NT2/D1 (cell line): ENCODE data around the gene BOLA3.
"Not testable (repeated sequence)": the region's sequence is repeated elsewhere in the genome, so short reads cannot be mapped to it uniquely, and the experiment has no call there.

ENCODE experiments used
- DNase-seq: peaks from one replicate; pipeline ENCODE4 v3.0.0-alpha.2; 2011; ENCODE audit warnings: low read depth, low spot score
- H3K27me3 ChIP-seq: 2 replicates; pipeline ENCODE4 v1.6.0; 2011; ENCODE audit warnings: mild to moderate bottlenecking; ENCODE audit not compliant: insufficient read length, insufficient read depth
- H3K36me3 ChIP-seq: 2 replicates; pipeline ENCODE4 v1.6.1; 2011; ENCODE audit warnings: mild to moderate bottlenecking, low read length, mixed read lengths; ENCODE audit not compliant: insufficient read depth, insufficient read length
- H3K4me1 ChIP-seq: 2 replicates; pipeline ENCODE4 v1.5.1; 2011; ENCODE audit not compliant: insufficient read depth, insufficient read length
- H3K4me3 ChIP-seq: 2 replicates; pipeline ENCODE4 v1.5.1; 2011; ENCODE audit warnings: low read depth; ENCODE audit not compliant: insufficient read length
- H3K9ac ChIP-seq: 2 replicates; pipeline ENCODE4 v1.6.0; 2011; ENCODE audit warnings: low read depth; ENCODE audit not compliant: insufficient read length
- H3K9me3 ChIP-seq: 2 replicates; pipeline ENCODE4 v1.5.1; 2011; ENCODE audit warnings: mild to moderate bottlenecking, low read length; ENCODE audit not compliant: insufficient read depth
- SUZ12 ChIP-seq: IDR thresholded peaks from 2 replicates; pipeline ENCODE4 v1.6.1; 2011; ENCODE audit not compliant: insufficient read length, insufficient read depth; ENCODE audit errors: extremely low read depth
- YY1 ChIP-seq: IDR thresholded peaks from 2 replicates; pipeline ENCODE4 v1.6.1; 2011; ENCODE audit not compliant: insufficient read length, insufficient read depth
- ZNF274 ChIP-seq: IDR thresholded peaks from 2 replicates; pipeline ENCODE4 v1.6.1; 2011; ENCODE audit warnings: mild to moderate bottlenecking, low read depth, low read length

Gene BOLA3

GRCh38 chr2:74093840-74094239 lies 53.9 kb downstream of the BOLA3 start:
- Histone ChIP-seq H3K4me3 (no peak overlapping the region), H3K9ac (no peak overlapping the region), H3K36me3 (peaks cover 25% of the 10 kb centered on the region), H3K4me1 (peaks cover 20% of the 10 kb centered on the region), H3K27me3 (no peaks in the 10 kb centered on the region), H3K9me3 (no peaks in the 10 kb centered on the region)
- DNase-seq = no peak
- TF ChIP-seq YY1 (no peak), ZNF274 (no peak), SUZ12 (no peak)

- peaks cover 24% of the 10 kb centered on the region for H3K36me3 ChIP-seq
- no peak for TF ChIP-seq SUZ12
- TF ChIP-seq ZNF274 = no peak
Measured at GRCh38 chr2:74093426-74093825, 54.3 kb downstream of the BOLA3 start.

GRCh38 chr2:74092275-74092674 lies 55.4 kb downstream of the BOLA3 start:
- Histone ChIP-seq H3K27me3 (no peaks in the 10 kb centered on the region), H3K4me3 (no peak overlapping the region), H3K9ac (no peak overlapping the region), H3K4me1 (peaks cover 20% of the 10 kb centered on the region), H3K9me3 (no peaks in the 10 kb centered on the region), H3K36me3 (peaks cover 33% of the 10 kb centered on the region)
- no peak for TF ChIP-seq ZNF274
- no peak for TF ChIP-seq SUZ12
- TF ChIP-seq YY1 = no peak
- DNase-seq = no peak

More at GRCh38 chr2:74093426-74093825, 54.3 kb downstream of the BOLA3 start:
- no peak for DNase-seq
- Histone ChIP-seq H3K9ac (no peak overlapping the region), H3K4me3 (no peak overlapping the region), H3K27me3 (no peaks in the 10 kb centered on the region), H3K4me1 (peaks cover 20% of the 10 kb centered on the region), H3K9me3 (no peaks in the 10 kb centered on the region)

GRCh38 chr2:74091391-74091790 lies 56.3 kb downstream of the BOLA3 start:
- TF ChIP-seq ZNF274 (no peak), YY1 (no peak), SUZ12 (no peak)
- Histone ChIP-seq H3K27me3 (no peaks in the 10 kb centered on the region), H3K4me3 (no peak overlapping the region), H3K36me3 (peaks cover 33% of the 10 kb centered on the region), H3K9ac (peak overlapping the region; percentile 21), H3K4me1 (peaks cover 20% of the 10 kb centered on the region), H3K9me3 (no peaks in the 10 kb centered on the region)
- no peak for DNase-seq

GRCh38 chr2:74089816-74090745 lies 57.6 kb downstream of the BOLA3 start:
- Histone ChIP-seq H3K36me3 (peaks cover 31% of the 10 kb centered on the region), H3K4me1 (peaks cover 23% of the 10 kb centered on the region), H3K4me3 (no peak overlapping the region), H3K9ac (no peak overlapping the region), H3K9me3 (no peaks in the 10 kb centered on the region), H3K27me3 (no peaks in the 10 kb centered on the region)
- TF ChIP-seq YY1 = no peak
- TF ChIP-seq SUZ12 = no peak
- no peak for TF ChIP-seq ZNF274
- DNase-seq = no peak

GRCh38 chr2:74088676-74089075 lies 59.0 kb downstream of the BOLA3 start:
- Histone ChIP-seq H3K36me3 (peaks cover 32% of the 10 kb centered on the region), H3K4me1 (peaks cover 17% of the 10 kb centered on the region)
- H3K27me3 ChIP-seq, H3K9ac ChIP-seq, H3K4me3 ChIP-seq, H3K9me3 ChIP-seq, DNase-seq: not testable (repeated sequence)

- H3K4me1 ChIP-seq = peaks cover 14% of the 10 kb centered on the region
Measured at GRCh38 chr2:74087696-74088095, 60.0 kb downstream of the BOLA3 start.

More at GRCh38 chr2:74087696-74088095, 60.0 kb downstream of the BOLA3 start:
- Histone ChIP-seq H3K4me3 (no peak overlapping the region), H3K36me3 (peaks cover 35% of the 10 kb centered on the region), H3K9ac (no peak overlapping the region), H3K9me3 (no peaks in the 10 kb centered on the region), H3K27me3 (no peaks in the 10 kb centered on the region)
- no peak for TF ChIP-seq YY1
- no peak for TF ChIP-seq ZNF274
- no peak for TF ChIP-seq SUZ12
- no peak for DNase-seq
